HG03558 (cell line): ENCODE data around the gene STON2.
"Not testable (repeated sequence)": the region's sequence is repeated elsewhere in the genome, so short reads cannot be mapped to it uniquely, and the experiment has no call there.

Experiments used
- ATAC-seq: cut with Tn5 transposase; IDR thresholded peaks from one replicate; pipeline ENCODE4 v1.9.1; 2021; ENCODE audit warnings: moderate number of reproducible peaks; ENCODE audit not compliant: unreplicated experiment; ENCODE audit errors: extremely low read depth

The STON2 gene

GRCh38 chr14:81400202-81400678 lies at the start of gene STON2:
Gene STON2 (minus strand): TSS chr14:81400324. CDS start chr14:81398382, 1,942 bp downstream.
- ATAC-seq: no peak

- no peak for ATAC-seq
These were observed 49.5 kb upstream of the STON2 start for GRCh38 chr14:81449576-81449975.

GRCh38 chr14:81449114-81449513 lies 49.0 kb upstream of the STON2 start:
- no peak for ATAC-seq

- ATAC-seq: no peak
These were observed 47.1 kb upstream of the STON2 start for GRCh38 chr14:81447021-81447764.

GRCh38 chr14:81446279-81447007 lies 46.3 kb upstream of the STON2 start:
- no peak for ATAC-seq

GRCh38 chr14:81441626-81442134 lies 41.6 kb upstream of the STON2 start:
- ATAC-seq: no peak

GRCh38 chr14:81440041-81440440 lies 39.9 kb upstream of the STON2 start:
- no peak for ATAC-seq

- ATAC-seq: no peak
These were observed 37.1 kb upstream of the STON2 start for GRCh38 chr14:81437244-81437643.

- peak; percentile 73 for ATAC-seq
These were observed 36.4 kb upstream of the STON2 start for GRCh38 chr14:81436296-81437138.

GRCh38 chr14:81435391-81436295 lies 35.5 kb upstream of the STON2 start:
- peak; percentile 16 for ATAC-seq

- ATAC-seq: no peak
These were observed 34.9 kb upstream of the STON2 start for GRCh38 chr14:81435048-81435390.

- no peak for ATAC-seq
These were observed 34.1 kb upstream of the STON2 start for GRCh38 chr14:81434230-81434629.

GRCh38 chr14:81433378-81433777 lies 33.3 kb upstream of the STON2 start:
- no peak for ATAC-seq

GRCh38 chr14:81432219-81432661 lies 32.1 kb upstream of the STON2 start:
- ATAC-seq: no peak

- no peak for ATAC-seq
These were observed 30.1 kb upstream of the STON2 start for GRCh38 chr14:81430235-81430634.

- not testable (repeated sequence) for ATAC-seq
These were observed 29.6 kb upstream of the STON2 start for GRCh38 chr14:81429749-81430148.

GRCh38 chr14:81429028-81429427 lies 28.9 kb upstream of the STON2 start:
- no peak for ATAC-seq

GRCh38 chr14:81427348-81428058 lies 27.4 kb upstream of the STON2 start:
- no peak for ATAC-seq

GRCh38 chr14:81423504-81423903 lies 23.4 kb upstream of the STON2 start:
- ATAC-seq: no peak
